DMS79 treated with DMSO at 0.1 percent for 48 hours (cell line): ENCODE results near the gene AGTR1.

Source experiments
- DNase-seq: peaks from one replicate; lab custom pipeline; 2025; lab: John Stamatoyannopoulos, UW

The AGTR1 gene

DNA sequence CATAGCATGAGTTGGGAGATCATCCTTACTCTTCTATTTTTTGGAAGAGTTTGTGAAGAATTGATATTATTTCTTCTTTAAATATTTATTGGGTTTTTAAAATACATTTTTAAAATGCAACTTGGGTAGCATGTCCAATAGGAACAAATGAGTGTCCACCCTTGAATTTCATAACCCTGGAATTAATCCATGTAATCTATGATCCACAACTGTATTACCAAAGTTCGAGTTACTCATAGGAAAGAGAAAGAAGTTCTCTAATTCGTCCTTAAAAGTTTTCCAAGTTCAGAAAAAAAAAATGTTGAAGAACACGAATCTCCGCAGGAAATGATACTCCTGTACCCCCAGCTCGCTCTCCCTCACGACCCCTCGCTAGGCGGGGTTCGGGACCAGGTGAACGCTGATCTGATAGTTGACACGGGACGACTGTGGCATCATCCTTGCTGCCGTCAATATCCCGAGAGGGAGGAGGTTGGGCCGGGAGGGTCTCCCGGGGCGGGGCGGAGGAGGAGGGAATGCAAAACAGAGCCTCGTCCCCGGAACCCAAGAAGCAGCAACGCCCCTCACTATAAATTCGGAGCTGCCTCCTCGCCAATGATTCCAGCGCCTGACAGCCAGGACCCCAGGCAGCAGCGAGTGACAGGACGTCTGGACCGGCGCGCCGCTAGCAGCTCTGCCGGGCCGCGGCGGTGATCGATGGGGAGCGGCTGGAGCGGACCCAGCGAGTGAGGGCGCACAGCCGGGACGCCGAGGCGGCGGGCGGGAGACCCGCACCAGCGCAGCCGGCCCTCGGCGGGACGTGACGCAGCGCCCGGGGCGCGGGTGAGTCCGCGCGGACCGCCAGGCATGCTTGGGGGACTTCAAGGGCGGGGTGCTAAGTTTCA, at the start of gene AGTR1:
TSS of gene AGTR1 (plus strand) at position 598 of the 884 bp plus-strand sequence. CDS start 43,133 bp downstream, outside the sequence.
- DNase-seq, result no peak

DNA sequence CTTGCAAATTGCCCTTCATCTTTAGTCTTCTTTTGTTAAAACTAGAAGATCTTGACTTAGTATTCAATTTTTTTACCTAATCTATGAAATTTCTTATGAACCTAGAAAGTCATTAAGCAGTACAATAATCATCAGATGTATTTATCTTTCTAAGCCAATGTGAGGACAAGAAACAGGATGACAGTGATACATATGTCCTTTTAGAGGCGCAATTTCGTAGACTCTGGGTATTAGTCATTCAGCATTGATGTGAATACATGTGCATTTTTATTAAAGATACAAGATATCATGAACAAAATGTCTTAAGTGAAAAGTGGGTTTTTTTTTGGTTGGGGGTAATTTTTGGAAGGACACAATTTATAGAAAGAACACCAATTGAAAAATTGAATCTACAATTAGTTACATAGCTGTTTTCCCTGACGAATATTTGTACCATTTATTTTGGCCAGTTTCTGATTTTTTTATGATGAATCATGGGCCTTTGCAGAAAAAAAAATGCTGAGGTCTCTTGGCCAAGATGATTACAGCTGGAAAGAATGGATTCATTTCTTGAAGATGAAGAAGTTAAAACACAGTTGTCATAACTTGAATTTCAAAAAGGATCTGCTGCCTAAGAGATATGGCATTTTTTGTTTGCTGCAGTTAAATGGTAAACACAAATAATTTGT, 48.9 kb upstream of the AGTR1 start:
- DNase-seq, result no peak

DNA sequence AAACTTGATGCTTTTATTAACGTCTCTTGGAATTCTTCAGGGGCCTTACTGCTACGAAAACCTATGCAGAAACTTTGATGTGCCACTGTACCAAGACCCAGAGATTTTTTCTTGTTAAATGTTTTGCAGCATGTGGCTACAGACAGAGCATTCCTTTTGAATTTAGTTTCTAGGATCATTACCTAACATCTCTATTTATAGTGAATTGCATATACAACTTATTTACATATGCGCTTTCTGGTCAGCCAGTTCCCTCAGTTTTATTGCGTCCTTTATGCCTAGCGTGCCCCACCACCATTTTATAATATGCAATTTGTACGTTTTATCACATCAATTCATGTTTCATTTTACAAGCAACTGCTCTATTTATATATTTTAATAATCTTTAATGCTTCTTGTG, 46.2 kb upstream of the AGTR1 start:
- no peak for DNase-seq

DNA sequence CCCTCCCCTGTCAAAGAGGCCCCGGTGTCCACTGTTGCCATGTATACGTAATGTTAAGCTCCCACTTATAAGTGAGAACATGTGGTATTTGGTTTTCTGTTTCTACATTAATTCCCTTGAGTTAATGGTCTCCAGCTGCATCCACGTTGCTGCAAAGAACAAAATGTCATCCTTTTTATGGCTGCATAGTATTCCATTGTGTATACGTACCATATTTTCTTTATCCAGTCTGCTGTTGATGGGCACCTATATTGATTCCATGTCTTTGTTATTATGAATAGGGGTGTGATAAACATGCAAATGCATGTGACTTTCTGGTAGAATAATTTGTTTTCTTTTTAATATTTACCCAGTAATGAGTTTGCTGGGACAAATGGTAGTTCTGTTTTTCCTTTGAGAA, 43.3 kb upstream of the AGTR1 start:
- DNase-seq, result no peak

DNA sequence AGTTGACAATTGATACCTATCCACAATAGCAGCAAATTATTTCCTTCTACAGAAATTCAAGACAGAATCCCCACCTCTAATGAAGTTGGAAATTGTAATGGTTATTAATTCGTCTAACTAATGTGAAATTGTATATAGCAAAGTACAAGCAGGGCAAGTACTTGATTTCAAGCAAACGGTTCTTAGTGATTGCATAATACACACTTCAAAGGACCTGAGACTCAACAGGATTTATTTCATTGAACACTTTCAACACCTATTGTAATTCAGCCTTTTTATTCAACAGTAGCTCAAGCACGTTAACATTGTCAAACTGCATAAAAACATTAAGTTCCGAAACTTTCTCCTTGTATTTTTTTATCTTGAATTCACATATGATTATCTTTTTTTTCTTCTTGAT, 40.2 kb upstream of the AGTR1 start:
- DNase-seq, result no peak

DNA sequence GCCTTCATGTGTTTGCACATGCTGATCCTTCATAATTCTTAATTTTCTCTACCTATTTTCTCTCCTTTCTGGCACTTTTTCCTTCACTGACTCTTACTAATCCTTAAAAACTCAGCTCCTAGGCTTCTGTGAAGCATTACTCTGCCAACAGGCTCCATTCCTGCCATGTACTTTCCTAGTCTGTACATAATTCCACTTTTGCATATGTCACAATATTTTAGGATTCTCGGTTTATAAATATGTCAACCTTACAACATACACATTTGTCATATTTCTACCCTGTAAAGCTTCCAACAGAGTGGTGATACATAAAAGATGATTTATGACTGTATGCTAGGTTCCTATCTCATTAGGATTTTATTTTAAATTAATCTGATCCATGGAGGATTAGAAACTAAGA, 38.2 kb upstream of the AGTR1 start:
- DNase-seq, result no peak

DNA sequence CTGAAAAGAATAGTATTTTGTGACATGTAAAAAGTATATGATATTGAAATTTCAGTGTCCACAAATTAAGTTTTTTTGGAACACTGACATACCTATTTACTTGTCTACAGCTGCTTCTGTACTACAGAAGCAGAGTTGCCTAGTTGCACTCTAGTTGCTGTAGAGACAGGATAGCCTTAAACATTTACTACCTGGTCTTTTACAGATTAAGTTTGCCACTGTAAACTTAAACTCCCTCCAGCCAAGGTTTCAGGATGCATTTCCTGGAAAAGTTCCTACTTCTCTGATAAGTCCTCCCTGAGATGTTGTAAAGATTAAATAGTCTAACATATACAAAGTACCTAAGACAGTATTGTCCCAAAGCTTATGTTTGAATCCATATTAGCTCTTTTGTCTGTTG, 17.4 kb upstream of the AGTR1 start:
- no peak for DNase-seq

DNA sequence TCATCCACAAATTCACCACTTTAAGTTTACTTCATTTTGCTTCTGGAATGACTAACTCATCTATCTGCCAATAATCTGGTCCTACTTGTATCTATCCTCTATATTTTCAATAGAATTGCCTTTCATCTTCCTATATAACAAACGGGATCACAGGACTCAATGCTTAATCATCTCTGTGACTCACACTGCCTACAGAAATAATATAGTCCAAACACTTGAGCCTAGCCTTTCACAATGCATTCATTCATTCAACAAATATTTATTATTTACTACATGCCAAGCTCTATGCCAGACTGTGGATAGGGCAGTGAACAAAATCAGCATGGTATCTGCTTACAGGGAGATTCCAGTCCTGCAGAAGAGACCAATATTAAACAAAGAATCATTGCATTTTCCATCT, 16.6 kb upstream of the AGTR1 start:
- no peak for DNase-seq

DNA sequence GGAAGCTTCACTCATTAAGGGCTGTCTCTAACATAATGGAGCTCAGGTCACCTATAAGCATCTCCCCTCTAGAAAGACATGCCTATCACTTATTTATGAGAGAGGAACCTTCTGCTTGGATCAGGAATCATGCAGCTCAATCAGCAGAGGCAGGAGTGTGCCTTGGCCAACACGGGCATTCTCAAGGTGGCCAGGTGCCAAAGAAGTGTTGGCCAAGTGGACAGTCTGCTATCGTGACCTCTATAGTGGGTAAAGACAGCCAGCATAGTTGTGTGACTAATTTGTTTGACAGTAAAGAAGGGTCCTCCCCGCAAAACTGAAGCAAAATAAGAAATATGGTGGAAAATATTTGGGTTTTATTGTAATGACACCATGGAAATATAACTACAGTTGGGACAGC, 14.7 kb upstream of the AGTR1 start:
- no peak for DNase-seq

DNA sequence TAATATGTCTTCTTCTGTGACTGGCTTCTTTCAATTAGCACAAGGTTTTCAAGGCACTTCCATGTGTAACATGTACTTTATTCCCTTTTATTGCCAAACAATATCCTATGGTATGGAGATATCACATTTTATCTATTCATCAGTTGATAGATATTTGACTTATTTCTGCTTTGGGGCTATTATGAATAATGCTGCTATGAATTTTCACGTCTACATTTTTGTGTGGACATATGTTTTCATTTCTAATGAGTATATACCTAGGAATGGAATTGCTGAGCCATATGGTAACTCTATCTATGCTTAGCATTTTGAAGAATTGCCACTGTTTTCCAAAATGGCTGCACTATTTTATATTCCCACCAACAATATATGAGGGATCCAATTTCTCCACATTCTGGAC, 3.6 kb upstream of the AGTR1 start:
- DNase-seq, result no peak

DNA sequence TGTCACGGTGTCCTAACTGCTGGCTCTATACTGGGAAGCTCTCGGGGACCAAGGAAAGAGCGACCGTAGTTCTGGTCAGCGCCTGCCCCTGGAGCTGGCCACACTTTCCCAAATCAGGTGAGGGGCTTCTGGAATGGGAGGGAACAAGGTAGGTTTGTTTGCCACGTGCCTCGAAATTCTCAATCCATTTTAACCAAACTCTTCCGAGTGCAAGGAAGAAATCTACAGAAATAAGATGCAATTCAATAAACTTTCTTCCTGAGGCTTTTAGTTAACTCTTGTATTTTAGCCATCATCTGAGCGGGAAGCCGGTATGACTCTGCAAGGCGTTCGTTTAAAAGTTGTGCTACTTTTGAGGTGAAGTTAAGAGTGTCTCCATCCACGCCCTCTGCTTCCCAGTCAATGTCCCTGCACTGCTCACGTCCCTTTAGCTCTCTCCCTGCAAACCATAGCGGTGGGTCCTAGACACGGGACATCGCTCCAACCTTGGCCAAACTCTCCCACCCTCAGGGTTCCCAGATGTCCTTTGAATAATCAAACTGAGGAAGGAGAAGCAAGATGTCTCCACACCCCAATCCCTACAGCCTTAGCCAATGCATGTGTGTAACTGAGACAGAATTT, 597 bp downstream of the AGTR1 start:
- no peak for DNase-seq

DNA sequence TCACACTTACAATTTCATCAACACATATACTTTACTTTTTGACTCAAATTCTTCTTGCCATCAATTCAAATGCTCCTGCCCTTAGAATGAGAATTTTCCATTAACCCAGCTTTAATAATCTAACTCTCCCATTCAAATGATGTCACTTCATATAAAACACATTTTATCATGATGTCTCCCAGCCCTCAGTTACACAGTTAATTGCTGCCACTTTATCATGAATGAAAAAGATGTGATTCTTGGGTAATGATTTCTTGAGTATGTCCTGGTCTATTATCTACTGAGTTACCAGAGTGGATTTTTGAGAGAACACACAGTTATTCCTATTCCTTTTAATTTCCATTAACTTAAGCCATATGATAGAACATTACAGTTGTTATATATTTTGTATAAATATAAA, 7.6 kb downstream of the AGTR1 start:
- DNase-seq, result no peak

DNA sequence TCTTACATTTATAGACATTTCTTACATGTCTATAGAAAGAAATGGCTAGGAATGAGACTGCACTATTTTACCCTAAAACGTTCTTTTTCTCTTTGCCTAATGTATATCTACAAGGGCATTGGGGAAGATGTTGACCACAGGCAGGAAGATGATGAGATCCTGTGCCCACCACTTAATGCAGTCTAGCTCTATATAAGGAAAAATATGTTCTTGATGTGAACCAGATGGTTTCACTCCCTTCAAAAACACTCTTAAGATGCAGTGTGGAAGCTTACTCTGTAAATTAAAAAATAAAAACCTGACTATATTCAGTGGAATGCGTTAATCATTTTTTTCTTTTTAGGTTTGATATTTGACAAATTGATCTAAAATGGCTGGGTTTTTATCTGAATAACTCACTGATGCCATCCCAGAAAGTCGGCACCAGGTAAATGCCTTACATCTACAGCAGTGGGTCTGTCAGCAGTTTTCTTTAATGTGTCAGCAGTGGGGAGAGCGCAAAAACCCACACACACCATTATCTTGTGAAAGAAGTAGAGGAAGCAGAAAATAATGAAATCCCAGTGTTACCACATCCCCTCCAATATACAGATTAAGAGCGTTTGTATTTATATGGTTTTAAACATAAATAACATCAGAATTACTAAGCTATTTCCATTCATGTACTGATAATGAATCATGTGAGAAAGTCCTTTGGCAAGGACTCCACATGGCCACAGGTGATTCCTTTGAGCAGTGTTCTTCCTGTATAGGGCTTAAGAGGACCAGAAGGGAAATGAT, 10.1 kb downstream of the AGTR1 start:
- no peak for DNase-seq

DNA sequence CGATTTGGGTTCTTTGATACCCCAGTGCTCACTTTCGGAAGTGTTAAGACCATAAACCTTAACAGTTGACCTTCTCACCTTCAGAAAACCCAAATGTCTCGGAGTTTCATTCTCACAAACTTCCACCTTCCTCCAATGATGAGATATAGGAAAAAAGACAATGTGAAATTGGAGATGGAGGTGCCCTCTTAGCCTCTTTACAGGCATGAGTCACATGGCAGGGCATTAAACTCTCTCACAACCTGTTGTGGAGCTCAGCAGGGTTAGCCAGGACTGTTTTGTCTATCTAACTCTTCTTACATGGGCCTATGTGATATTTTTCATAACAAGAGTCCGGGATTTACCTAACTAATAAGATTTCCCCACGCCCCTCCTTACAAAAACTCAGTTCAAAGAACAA, 10.7 kb downstream of the AGTR1 start:
- DNase-seq, result no peak

DNA sequence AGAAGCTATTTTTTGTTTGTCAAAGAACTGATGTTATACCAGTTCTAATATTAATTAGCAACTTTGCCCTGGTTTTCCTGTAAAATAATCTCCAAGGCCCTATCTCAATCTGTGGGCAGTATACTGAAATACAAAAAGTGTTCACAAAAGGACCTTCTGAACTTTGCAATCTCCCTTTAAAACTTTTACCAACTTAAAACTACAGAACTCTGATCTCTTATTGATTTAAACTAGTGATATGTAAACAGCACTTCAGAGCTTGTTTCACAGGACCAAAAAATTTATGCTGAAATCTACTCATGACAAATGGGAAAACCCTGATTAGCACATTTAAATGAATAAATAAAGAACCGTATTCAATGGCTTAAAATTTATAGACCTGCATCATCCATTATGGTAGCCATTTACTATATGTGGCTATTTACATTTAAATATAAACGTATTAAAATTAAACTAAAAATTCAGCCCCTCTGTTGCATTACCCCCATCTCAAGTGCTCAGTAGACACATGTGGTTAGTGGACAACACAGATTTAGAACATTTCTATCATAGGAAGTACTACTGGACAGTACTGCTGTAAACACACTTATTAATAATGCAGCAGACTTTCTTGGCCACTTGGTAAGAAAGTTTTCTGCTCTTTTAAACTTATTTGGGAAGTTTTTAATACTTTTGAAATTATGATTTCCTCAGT, 12.0 kb downstream of the AGTR1 start:
- no peak for DNase-seq

DNA sequence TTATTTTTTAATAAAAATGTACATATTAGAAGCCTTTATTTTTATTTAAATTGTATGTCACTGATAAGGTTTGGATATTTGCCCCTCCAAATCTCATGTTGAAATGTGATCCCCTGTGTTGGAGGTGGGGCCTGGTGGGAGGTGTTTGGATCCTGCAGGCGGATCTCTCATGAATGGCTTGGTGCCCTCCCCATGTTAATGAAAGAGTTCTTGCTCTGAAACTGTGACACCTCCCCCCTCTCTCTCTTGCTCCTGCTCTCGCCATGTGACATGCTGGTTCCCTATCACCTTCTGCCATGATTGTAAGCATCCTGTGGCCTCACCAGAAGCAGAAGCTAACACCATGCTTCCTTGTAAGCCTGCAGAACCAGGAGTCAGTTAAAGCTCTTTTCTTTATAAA, 13.0 kb downstream of the AGTR1 start:
- DNase-seq, result no peak

DNA sequence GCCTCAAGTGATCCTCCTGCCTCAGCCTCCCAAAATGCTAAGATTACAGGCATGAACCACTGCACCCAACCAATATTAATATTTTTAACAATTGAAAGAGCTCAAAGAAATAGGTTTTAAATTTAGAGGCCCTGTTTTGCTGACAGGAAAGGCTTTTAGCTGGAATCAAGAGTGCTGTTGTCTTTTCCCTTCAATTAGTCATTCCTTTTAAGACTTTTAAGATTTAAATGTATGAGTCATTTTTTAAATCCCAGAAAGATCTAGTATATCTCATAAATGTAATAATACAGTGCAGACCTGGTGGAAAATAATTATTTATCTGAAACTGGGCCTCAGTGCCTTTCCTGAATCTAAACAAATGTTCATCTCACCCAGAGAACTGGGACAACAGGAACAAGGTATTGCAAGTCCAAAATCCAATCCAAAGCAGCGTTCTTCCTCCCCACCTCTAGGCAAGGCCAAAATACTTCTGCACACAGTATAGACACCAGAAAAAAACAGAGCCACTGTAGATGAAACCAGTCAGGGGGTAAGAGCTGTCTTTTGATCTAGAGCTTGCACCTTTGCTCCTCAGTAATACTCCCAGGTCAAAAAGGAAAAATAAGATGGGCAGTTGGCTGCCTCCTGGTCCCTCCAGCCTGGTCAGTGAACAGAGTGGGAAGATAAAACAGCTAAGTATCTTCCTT, 14.4 kb downstream of the AGTR1 start:
- DNase-seq, result no peak

DNA sequence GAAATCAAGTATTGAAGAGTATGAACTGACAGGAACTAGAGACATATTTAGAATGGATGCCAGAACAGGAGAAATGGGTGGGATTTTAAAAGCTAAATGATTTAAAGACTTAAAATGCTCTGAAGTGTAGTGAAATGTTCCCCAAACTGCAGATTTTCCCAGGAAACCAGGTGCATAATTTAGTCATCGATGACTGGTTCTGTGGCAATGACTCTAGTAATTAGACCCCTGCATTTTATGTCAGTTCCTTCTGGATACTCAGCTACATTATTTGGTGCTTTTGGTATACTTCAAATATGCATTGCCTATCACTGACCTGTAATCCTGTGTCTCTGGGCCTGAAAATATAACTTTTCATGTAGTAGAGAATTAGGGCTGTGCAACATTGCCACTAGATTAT, 16.8 kb downstream of the AGTR1 start:
- no peak for DNase-seq

DNA sequence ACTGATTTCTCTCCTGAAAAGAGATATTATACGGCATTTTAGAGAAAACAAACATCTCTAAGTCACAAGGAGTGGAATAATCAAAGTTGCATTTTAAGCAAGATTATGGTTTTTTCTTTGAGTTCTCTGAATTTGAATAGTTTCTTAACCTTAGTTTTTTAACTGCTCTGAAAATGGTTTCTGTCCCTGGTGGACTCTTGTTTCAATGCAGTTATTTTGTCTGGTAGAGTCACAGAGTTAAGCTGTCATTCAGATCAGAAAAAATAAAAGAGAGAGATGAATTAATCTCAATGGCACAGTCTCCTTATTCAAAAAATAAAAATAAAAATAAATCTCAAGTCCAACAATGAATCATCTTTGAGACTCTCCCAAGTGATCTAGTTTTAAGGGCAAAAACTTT, 19.0 kb downstream of the AGTR1 start:
- no peak for DNase-seq

DNA sequence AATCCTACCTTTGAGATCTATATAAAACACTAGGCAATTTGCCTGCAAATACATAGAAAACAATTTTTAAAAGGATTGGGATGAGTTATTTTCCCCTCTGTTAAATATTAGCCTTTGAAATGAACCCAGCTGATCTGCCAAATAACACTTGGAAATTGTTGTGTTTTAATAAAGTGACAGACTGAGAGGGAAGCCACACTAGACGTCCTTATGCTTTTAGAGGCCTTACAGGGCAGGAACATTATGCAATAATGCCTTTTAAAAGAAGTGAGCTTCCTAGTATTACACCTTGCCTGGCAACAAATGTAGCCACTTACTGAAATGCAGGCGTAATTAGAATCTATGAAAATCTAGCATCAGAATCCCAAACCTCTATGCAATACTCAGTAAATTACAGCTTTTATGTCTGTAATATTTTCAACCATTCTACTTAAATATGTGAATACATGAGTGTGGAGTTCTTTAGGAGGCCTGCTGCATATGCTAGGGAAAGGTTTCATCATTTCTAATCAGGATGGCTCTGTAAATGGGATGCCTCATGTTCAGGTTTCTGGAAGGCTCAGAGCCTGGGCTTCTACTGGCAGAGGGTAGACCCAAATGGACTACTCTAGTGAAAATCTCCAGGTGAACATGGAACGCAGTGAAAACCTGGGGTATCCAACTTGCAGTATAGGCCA, 20.3 kb downstream of the AGTR1 start:
- DNase-seq, result no peak
